HCT116 (cell line): ENCODE data around the gene MICOS13.

Experiments
- CEBPB ChIP-seq: IDR thresholded peaks from 2 replicates; pipeline ENCODE4 v1.6.1; 2012; ENCODE audit warnings: low read depth
- EZH2 ChIP-seq: fragments of 200-600 bp; sonication (generic); IDR thresholded peaks from 2 replicates; pipeline ENCODE4 v1.6.1; 2017; ENCODE audit warnings: antibody characterized with exemption, mixed run types
- MAX ChIP-seq: IDR thresholded peaks from 2 replicates; pipeline ENCODE4 v1.6.1; 2012
- POLR2A ChIP-seq: IDR thresholded peaks from 2 replicates; pipeline ENCODE4 v1.7.0; 2011; ENCODE audit warnings: borderline replicate concordance; ENCODE audit not compliant: insufficient read depth, insufficient read length; ENCODE audit errors: extremely low read depth
- YY1 ChIP-seq: IDR thresholded peaks from 2 replicates; pipeline ENCODE4 v1.6.1; 2011; ENCODE audit warnings: low read length, low read depth, moderate library complexity, mild to moderate bottlenecking; ENCODE audit not compliant: insufficient replicate concordance; ENCODE audit errors: extremely low read depth
- ZNF274 ChIP-seq: fragments of 200-500 bp; sonication (Bioruptor generic); IDR thresholded peaks from 2 replicates; pipeline ENCODE4 v1.6.1; 2014; ENCODE audit warnings: mild to moderate bottlenecking, low read depth, low read length, inconsistent platforms
- TF ChIP-seq, protein P1 (sequence below), 3 experiments: fragments of 200-600 bp in 1 of 3; sonication (generic) in 1 of 3; IDR thresholded peaks in 2 of 3; conservative IDR thresholded peaks in 1 of 3; 2 replicates each; pipeline ENCODE4 v1.5.1; 2012 to 2017; ENCODE audit warnings: low read depth in 2 of 3, low read length in 2 of 3, antibody characterized with exemption in 1 of 3, borderline replicate concordance in 1 of 3, control low read depth in 1 of 3, mild to moderate bottlenecking in 1 of 3, mixed read lengths in 1 of 3, mixed run types in 1 of 3, moderate library complexity in 1 of 3; ENCODE audit not compliant: insufficient read depth in 1 of 3
- TF ChIP-seq, protein P2 (sequence below): IDR thresholded peaks from 2 replicates; pipeline ENCODE4 v1.6.1; 2012; ENCODE audit warnings: low read depth

DNA sequence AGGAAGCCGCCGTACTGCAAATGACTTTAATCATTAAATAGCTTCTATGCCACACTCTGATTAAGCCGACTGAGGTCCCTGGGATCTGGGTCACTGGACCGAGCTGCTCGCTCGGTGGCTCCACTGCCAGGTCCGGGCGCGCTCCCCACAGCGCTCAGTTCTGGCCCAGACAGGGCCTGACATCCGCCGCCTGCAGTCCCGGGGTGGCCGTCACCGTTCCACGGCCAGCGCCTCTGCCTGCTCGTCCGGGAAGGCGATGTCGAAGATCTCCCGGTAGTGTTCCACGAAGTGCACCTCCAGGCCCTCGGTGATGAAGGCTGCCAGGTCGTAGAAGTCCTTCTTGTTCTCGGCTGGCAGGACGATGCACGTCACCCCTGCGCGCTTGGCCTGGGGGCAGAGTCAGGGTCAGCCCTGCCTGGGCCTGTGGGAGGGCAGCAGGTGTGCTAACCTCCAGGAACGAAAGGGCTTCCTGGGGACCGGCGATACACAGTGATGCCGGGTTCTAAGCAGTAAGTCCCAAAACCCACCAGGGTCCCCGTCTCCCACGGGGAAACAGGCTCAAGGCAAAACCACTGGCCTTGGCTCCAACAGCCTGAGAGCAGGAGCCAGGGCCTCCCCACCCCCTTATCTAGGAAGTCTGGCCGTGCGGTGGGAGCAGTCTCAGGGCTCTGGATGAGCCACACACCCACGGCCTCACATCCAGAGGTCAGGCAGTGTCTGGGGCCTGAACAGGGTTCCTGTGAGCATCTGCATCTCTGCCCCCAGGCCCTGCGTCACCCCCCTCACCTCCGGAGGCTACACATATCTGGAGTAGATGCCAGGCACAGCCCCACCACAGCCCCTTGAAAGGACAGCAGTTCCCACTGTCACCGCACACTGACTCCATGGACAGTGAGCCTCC, 11.8 kb upstream of the MICOS13 start:
- TF ChIP-seq, protein P1, sequence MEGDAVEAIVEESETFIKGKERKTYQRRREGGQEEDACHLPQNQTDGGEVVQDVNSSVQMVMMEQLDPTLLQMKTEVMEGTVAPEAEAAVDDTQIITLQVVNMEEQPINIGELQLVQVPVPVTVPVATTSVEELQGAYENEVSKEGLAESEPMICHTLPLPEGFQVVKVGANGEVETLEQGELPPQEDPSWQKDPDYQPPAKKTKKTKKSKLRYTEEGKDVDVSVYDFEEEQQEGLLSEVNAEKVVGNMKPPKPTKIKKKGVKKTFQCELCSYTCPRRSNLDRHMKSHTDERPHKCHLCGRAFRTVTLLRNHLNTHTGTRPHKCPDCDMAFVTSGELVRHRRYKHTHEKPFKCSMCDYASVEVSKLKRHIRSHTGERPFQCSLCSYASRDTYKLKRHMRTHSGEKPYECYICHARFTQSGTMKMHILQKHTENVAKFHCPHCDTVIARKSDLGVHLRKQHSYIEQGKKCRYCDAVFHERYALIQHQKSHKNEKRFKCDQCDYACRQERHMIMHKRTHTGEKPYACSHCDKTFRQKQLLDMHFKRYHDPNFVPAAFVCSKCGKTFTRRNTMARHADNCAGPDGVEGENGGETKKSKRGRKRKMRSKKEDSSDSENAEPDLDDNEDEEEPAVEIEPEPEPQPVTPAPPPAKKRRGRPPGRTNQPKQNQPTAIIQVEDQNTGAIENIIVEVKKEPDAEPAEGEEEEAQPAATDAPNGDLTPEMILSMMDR (IDR thresholded peaks at IDR 0.05 in 2 of 3, conservative IDR thresholded peaks at IDR 0.05 in 1 of 3; ENCODE audit: borderline replicate concordance in 1 of 3, insufficient read depth in 1 of 3, low read depth in 2 of 3, low read length in 2 of 3): no peak
- TF ChIP-seq POLR2A (no peak), EZH2 (no peak), YY1 (no peak), MAX (no peak), ZNF274 (no peak), CEBPB (no peak)
- TF ChIP-seq, protein P2, sequence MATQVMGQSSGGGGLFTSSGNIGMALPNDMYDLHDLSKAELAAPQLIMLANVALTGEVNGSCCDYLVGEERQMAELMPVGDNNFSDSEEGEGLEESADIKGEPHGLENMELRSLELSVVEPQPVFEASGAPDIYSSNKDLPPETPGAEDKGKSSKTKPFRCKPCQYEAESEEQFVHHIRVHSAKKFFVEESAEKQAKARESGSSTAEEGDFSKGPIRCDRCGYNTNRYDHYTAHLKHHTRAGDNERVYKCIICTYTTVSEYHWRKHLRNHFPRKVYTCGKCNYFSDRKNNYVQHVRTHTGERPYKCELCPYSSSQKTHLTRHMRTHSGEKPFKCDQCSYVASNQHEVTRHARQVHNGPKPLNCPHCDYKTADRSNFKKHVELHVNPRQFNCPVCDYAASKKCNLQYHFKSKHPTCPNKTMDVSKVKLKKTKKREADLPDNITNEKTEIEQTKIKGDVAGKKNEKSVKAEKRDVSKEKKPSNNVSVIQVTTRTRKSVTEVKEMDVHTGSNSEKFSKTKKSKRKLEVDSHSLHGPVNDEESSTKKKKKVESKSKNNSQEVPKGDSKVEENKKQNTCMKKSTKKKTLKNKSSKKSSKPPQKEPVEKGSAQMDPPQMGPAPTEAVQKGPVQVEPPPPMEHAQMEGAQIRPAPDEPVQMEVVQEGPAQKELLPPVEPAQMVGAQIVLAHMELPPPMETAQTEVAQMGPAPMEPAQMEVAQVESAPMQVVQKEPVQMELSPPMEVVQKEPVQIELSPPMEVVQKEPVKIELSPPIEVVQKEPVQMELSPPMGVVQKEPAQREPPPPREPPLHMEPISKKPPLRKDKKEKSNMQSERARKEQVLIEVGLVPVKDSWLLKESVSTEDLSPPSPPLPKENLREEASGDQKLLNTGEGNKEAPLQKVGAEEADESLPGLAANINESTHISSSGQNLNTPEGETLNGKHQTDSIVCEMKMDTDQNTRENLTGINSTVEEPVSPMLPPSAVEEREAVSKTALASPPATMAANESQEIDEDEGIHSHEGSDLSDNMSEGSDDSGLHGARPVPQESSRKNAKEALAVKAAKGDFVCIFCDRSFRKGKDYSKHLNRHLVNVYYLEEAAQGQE: no peak
